Urothelium cell line (cell line): ENCODE data around the gene OPCML.
"Not testable (repeated sequence)": the region's sequence is repeated elsewhere in the genome, so short reads cannot be mapped to it uniquely, and the experiment has no call there.

Experiments
- DNase-seq: peaks from one replicate; pipeline ENCODE4 v3.0.0; 2011; ENCODE audit warnings: low spot score, mixed read lengths
- FAIRE-seq: peaks from 2 replicates; lab custom pipeline; 2011; peaks lifted over from hg19 to GRCh38; lab: Jason Lieb, UNC

OPCML gene

DNA sequence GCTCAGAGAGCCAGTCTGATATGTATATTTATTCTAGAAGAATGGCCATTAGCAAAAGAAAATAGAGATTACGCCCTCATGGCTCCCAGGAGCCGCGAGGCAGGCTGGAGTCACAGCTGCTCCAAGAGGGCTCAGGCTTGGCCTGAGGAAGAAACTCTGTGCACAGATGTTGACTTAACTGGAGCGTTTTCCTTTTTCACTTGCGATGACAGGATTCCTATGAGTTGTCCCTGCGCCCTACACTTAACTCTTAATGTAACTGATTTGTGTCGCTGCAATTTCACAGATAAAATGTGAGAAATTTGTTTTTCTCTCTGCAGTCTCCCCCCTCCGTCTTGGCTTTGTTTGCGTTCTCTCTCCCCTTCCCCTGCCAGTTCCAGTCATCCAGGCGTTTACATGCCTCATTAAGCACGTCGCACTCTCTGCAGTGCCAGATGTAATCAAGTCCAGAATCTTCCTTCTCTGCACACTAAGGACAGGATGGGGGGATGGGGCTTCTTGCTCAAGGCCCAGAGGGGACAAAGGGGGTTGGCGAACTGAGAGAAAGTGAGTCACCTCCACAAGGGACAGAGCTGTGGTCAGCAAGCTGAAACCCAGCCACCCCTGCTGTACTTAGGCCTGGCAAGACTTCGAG, 1101.8 kb downstream of the OPCML start:
- FAIRE-seq: no peak
- DNase-seq: no peak

DNA sequence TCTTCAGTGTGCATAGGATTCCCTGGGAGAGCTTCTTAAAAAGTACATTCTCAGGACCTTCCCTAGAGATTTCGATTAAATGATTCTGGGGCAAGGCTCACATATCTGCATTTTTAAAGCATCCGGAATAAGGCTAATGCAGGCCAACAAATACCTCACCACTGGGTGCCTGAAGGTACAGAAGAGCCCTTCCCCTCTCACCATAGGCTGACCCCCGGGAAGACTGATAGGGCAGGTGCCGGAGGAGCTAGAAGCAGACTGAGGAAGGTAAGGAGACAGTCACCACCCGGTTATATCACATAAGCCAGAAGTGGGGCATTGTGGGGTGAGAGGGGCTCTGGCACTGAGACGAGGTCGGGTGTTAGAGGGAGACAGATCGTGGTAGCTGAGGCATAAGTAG, 1102.6 kb downstream of the OPCML start:
- DNase-seq: no peak
- no peak for FAIRE-seq

DNA sequence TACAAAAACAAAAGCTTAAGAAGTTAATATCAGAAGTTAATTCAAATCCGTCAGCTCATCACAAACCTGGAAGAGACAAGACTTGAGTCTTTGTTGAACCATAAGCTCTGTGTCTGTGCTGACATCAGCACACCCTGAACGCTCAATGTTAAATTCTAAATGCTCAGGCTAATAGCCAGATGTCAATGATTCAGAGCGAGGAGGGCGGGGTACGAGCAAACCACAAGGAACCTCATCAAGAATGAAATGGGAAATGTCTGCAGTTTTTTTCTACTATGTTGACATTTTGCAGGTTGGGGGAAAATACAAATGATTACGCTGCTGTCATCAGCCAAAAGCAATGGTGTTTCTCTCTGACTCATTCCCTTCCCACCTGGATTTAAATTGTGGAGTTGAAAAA, 1104.7 kb downstream of the OPCML start:
- FAIRE-seq: no peak
- peak; percentile 58 for DNase-seq

DNA sequence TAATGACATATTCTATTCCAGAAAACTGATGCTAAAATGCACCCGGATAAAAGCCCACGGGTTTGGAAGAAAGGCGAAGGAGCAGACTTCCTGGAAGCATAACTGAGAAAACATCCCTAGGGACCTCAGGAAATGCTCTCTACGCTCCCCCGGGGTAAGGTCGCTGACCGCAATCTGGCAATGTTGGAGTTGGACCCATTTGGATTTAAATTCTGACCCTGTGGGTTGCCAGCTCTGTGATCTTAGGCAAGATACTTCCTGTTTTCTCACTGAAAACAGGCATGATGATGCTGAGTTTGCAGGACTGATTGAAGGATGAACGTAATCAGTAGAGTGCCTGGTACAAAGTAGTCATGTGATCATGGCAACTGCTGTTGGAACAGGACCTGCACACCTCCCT, 1107.9 kb downstream of the OPCML start:
- DNase-seq: no peak
- no peak for FAIRE-seq

DNA sequence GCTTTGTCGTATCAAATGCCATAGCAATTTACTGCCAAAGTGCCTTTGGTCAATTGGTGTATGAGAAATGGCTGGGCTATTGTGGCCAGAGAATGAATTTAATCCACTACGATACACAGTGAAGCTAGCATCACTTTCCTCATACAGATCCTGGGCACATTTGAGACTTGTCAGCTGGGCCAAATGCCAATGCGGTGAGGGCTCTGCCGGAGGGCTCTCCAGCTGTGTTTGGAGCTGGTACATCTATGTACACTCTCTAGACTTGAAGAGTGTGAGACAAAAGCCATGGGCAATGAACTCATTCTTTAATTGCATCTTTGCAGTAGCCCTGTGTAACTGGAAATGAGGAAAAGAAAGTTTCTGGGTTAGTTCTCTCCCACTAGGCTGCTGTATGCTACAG, 1109.0 kb downstream of the OPCML start:
- DNase-seq (no peak), FAIRE-seq (no peak)

DNA sequence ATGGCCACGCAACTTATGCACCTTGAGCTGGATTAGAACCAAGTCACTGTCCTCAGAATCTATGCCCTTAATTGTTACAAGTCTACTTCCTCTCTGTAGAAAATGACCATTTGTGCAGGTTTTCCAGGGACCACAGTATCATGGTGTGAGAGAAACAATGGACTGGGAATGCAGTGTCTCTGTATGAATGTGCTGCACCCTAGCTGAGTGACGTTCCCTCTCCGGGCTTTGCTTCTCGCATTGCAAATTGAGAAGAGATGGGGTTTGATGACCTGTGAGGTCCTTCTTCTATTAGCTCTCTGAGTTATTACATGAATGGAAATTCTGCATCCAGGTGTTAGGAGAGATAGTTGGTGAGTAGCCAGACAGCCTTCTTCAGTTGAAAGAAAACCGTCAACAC, 1109.6 kb downstream of the OPCML start:
- FAIRE-seq (no peak), DNase-seq (no peak)

DNA sequence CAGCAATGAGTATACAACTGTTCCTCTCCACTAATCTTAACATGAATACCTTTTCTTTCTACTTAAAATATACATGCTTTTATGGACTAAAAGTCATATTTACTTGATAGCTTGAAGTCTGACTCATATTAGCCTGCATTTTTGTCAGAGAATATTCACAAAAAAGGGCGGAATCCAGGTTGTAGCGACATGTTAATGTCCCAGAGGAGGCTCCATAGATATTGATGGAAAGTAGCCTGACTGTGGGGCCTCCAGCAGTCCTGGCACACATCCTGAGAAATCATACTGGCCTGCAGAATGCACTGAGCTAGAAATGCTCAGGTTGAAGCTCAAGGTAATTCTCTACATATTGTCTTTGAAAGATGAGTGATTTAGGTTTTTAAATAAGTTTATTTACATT, 1110.7 kb downstream of the OPCML start:
- no peak for DNase-seq
- no peak for FAIRE-seq

DNA sequence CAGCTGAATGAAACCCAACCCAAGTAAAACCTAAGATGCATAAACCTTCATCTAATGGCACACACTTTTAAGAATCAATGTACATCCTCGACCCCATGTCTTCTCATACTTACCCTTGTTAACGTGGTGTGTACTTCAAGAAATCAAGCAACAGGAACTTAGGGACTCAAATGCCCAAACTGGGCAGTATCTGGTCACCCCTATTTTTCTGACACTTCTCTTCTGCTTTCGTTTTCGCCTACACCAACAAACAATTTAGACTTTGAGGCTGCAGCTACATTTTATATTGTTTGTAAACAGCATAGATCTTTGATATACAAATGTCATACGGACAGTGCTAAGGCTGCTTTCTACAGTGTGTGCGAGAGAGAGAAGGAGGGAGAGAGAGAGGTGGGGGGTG, 1117.8 kb downstream of the OPCML start:
- DNase-seq (no peak), FAIRE-seq (no peak)

DNA sequence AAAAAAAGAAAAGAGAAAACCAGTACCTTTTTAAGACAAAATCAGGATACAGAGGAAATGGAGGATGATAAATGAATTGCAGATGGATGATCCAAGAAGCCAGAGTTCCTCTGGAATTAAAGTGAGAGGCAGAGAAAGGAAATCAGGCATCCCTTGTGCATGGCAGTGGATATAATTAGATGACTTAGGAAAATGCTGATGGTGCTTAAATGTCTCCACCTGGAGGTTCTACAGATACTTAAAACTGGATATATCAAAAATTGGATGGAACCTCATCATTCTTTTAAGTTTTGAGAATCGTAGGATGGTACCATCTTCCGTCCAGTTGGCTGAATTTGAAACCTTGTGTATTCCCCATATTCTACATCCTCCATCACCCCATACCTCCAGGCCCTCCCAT, 1121.9 kb downstream of the OPCML start:
- DNase-seq: no peak
- no peak for FAIRE-seq

DNA sequence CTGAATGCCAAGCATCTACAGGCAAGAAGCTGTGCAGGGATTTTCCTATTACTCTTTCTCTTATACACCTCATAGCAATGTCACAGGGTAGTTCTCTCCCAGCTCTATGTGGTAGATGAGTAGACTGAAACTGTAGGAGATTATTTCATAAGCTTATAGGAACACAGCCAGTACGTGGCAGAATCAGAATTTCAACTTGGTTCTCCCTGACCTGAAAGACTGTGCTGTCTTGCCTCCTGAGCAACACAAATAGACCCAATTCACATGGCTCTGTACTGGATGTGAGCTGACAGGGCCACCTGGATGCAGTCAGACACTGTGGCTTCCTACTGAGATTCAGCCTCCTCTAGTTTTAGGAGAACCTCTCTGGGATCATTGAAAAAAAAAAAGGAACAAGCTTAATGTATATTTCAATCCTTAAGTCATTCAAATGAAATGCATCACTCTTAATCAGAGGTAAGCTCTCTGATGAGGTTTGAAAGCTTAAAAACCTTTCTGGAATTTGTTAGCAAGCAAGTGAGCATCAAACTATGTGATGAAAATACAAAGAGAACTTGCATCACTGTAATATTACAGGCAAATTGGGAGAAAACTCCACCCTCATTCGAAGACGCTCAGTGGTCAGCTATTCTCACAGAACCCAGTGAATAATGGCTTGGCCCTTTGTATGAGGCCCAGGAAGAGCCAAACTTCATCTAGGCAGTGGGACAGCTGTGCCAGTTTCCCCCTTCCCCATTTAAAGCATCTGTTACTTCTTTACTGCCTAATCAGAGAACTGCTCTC, 1122.5 kb downstream of the OPCML start:
- DNase-seq (no peak), FAIRE-seq (no peak)

DNA sequence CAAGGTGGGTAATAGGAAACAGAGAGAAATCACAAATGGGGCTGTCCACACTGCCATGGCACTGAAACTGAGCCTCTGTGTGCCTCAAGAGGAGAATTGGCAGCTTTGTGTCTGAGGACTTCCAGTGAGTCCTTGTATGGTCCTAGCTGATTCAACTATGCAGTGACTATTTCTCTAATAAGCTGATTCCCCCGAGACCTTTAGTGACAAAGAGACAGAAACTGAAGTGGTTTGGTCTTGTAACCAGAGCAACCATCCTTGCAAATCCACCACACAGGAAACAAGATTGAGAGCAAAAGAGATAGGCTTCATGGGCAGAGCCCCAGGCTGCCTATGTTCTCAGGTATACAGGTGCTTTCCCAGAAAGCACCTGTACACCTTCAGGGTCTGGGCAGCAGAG, 1123.4 kb downstream of the OPCML start:
- FAIRE-seq: no peak
- DNase-seq: no peak

DNA sequence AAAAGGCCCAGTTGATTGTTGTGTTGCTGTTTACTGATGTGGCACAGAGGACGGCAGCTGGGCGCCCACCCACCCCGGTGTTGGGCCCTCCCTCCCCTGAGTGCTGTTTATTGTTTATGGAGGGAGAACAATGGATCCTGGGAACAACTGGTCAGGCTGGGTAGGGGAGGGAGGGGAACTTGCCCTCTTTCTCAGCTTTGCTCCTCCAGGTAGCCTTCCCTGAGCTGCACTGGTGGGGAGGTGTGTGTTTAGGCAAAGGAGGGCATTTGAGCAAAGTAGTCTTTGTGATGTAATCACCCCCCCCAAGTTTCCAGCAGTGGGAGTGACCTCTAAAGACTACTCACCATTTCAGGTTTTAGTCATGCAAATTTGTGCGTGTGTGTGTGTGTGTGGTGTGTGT, 1126.6 kb downstream of the OPCML start:
- DNase-seq (no peak), FAIRE-seq (no peak)

DNA sequence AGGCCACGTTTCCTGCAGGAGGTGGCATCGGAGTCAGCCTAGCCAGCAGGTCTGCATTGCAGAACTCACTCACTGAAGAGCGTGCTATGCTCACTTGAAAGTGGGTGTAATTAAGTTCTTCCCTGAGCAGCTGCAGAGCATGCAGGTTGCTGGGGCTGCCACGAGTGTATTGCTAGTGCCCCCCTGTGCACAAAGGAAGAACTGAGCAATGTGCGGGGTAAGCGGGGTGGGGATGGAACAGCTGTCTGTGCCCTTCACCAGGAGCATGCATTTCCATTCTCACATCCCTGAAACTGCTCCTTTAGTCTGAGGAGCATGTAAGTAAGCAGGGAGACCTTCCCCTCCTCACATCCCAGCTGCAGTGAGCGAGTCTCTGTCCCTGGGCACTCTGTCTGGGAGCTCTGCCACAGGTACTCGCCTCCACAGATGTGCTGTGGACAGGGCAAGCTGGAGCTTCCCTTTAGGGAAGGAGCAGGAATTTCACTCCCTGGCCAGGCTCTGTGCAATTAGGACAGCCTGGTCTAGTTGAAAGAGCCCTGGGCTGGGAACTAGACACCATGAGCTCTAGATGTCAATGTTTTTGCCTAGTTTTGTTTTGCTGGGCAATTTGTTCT, 1130.1 kb downstream of the OPCML start:
- FAIRE-seq: no peak
- DNase-seq: peak; percentile 51

DNA sequence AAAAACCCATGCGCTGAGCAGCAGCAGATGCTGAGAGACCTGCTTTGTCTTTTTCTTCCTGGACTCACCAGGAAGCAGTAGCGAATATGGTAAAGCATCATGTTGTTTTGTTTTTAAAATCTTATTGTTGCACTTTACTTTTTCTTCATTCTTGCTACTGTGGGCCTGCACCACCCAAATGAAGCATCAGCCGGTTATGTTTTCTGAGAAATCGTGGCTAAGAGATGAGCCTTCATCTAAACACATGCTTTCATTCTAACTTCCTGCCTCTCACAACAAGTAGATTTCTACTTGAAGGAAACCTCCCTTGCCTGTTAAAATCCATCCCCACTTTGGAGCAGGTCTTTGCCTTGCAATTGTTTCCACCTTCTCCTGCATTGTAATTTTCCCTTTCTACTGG, 1136.0 kb downstream of the OPCML start:
- DNase-seq: no peak
- no peak for FAIRE-seq

DNA sequence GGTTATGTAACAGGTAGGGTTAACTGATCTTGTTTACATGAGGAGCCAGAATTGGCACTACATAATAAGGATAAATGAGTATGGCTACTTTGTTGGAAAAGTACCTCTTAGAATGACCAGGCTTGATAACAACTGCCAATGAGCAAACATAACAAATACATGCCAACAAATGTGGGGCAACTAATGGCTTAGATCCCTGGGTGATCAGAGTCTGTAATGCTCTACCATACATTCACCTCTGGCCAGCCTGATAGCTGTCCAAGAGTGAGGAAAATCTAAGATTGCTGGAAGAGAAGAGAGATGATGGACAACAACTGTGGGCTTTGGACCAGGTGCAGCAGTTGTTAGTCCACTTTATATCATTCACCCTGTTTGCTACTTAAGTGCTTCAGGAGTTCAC, 1136.9 kb downstream of the OPCML start:
- DNase-seq: no peak
- no peak for FAIRE-seq

DNA sequence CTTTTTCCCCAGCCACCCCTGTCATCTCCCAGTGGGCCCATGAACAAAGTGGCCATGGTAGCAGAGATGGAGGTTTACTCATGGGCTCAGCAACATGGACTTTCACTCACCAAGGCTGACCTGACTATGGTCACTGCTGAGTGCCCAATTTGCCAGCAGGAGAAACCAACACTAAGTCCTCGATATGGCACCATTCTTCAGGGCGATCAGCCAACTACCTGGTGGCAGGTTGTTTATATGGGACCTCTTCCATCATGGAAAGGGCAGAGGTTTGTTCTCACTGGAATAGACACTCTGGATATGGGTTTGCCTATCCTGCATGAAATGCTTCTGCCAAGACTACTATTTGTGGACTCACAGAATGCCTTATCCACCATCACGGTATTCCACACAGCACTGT, 1152.8 kb downstream of the OPCML start:
- DNase-seq (no peak), FAIRE-seq (no peak)

DNA sequence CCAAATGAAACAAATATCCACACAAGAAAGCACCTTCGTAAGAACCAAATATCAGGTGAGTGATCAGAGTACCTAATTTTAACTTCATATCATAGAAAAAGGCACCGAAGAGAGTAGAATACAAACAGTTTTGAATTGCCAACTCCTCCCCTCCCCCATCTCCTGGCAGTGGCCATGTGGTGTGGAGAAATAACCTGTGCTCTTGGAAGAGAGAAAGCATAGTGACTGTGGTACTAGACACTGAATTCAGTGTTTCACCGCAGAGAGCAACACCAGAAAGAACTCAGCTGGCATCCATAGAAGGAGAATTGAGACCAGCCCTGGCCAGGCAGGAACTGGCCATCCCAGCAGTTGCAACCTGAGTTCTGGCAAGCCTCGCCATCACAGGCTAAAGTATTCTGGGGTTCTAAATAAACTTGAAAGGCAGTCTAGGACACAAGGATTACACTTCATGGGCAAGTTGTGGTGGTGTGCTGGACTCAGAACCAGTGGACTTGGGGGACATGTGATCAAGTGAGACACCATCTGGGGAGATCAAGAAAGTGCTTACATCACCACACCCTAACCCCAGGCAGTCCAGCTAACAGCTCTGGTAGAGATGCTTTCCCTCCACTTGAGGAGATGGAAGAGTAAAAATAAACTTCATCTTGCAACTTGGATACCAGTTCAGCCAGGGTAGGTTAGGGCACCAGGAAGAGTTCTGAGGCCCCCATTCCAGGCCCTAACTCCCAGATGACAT, 1158.7 kb downstream of the OPCML start:
- DNase-seq (no peak), FAIRE-seq (no peak)

DNA sequence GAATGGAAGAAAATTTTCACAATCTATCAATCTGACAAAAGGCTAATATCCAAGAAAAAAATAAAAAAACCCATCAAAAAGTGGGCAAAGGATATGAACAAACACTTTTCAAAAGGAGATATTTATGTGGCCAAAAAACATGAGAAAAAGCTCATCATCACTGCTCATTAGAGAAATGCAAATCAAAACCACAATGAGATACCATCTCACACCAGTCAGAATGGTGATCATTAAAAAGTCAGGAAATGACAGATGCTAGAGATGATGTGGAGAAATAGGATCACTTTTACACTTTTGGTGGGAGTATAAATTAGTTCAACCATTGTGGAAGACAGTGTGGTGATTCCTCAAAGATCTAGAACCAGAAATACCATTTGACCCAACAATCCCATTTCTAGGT, 1162.2 kb downstream of the OPCML start:
- not testable (repeated sequence) for DNase-seq, FAIRE-seq

DNA sequence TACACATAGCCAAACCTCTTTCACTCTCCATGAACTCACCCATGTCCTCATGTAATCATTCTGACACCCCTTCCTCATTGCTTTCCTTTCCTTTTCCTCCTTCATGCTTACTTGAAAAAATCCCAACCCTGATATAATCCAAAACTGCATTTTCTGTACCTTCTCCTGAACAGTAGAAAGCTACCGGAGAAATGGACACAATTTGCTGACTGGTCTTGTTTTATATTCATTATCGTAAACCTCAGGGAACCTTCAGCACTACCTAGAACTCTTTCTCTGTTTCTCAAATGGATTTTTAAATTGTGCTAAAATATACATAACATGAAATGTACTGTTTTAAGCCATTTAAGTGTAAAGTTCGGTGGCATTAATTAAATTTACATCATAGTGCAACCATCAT, 1165.0 kb downstream of the OPCML start:
- DNase-seq (no peak), FAIRE-seq (no peak)

DNA sequence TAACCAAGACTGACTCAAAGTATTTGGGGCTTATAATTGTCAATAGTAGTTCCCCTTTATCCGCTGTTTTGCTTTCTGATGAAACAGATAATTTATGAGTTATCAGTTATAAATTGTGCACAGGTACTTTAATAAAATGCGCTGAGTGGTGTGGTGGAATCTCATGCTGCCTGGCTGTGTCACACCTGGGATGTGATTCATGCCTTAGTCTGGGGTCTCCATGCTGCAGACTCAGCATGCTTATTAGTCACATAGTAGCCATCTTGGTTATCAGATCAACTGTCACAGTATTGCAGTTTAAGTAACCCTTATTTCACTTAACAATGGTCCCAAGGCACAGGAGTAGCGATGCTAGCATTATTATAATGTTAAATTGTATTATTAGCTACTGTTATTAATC, 1166.7 kb downstream of the OPCML start:
- FAIRE-seq (no peak), DNase-seq (no peak)
